Measurements from ENCODE around the gene ARL2BP.

The ARL2BP gene

GRCh38 chr16:57235128-57236021, 9.7 kb upstream of the ARL2BP start:
- peak; percentile 1 for DNase-seq

GRCh38 chr16:57236022-57236350, 9.1 kb upstream of the ARL2BP start:
- DNase-seq: no peak

- no peak for DNase-seq
Observed at GRCh38 chr16:57238682-57239081, 6.4 kb upstream of the ARL2BP start.

- no peak for DNase-seq
Observed at GRCh38 chr16:57239107-57239506, 6.0 kb upstream of the ARL2BP start.

- no peak for DNase-seq
Observed at GRCh38 chr16:57240851-57241250, 4.2 kb upstream of the ARL2BP start.

- no peak for DNase-seq
Observed at GRCh38 chr16:57242650-57243049, 2.4 kb upstream of the ARL2BP start.

- DNase-seq: no peak
Observed at GRCh38 chr16:57244463-57244766, 644 bp upstream of the ARL2BP start.

- DNase-seq: no peak
Observed at GRCh38 chr16:57245472-57246113, 534 bp downstream of the ARL2BP start.

GRCh38 chr16:57251352-57251751, 6.3 kb downstream of the ARL2BP start:
- no peak for DNase-seq

- no peak for DNase-seq
Observed at GRCh38 chr16:57252148-57252721, 7.2 kb downstream of the ARL2BP start.

GRCh38 chr16:57253466-57253865, 8.4 kb downstream of the ARL2BP start:
- no peak for DNase-seq

GRCh38 chr16:57255686-57256415, 10.8 kb downstream of the ARL2BP start:
- DNase-seq: no peak

GRCh38 chr16:57256601-57257395, 11.7 kb downstream of the ARL2BP start:
- no peak for DNase-seq

GRCh38 chr16:57257455-57258070, 12.5 kb downstream of the ARL2BP start:
- no peak for DNase-seq

- no peak for DNase-seq
Observed at GRCh38 chr16:57258226-57258909, 13.3 kb downstream of the ARL2BP start.

GRCh38 chr16:57258910-57259475, 13.9 kb downstream of the ARL2BP start:
- DNase-seq: no peak

- DNase-seq: no peak
Observed at GRCh38 chr16:57260294-57260929, 15.4 kb downstream of the ARL2BP start.

- no peak for DNase-seq
Observed at GRCh38 chr16:57261806-57262205, 16.7 kb downstream of the ARL2BP start.

GRCh38 chr16:57262841-57263540, 17.9 kb downstream of the ARL2BP start:
- no peak for DNase-seq

All from GDM1 (cell line).